ENCODE measurements around the gene FSD1.

FSD1 gene

GRCh38 chr19:4359627-4360000, 55.2 kb downstream of the FSD1 start:
- H4K20me1 ChIP-seq (ENCODE audit: insufficient read depth, low read length) = no peaks in the 10 kb centered on the region; the same call in 1 of the 2 replicates
- H3K9ac ChIP-seq (ENCODE audit: low read length) = no peak overlapping the region
- H3K27ac ChIP-seq (ENCODE audit: low read length) = no peak overlapping the region
- no peak overlapping the region for H2AFZ ChIP-seq (ENCODE audit: low read depth, low read length)
- no peaks in the 10 kb centered on the region for H3K4me1 ChIP-seq (ENCODE audit: low read length)
- H3K27me3 ChIP-seq (ENCODE audit: low read depth, low read length) = no peaks in the 10 kb centered on the region
- no peak overlapping the region for H3K4me3 ChIP-seq (ENCODE audit: low read length)
- peaks cover 47% of the 10 kb centered on the region for H3K36me3 ChIP-seq (replicated peaks; ENCODE audit: low read depth, low read length)
- H3K9me3 ChIP-seq (ENCODE audit: insufficient read depth, low read length) = no peaks in the 10 kb centered on the region
- no peaks in the 10 kb centered on the region for H3K79me2 ChIP-seq (ENCODE audit: low read length)
- H3K4me2 ChIP-seq (ENCODE audit: low read length) = no peak overlapping the region
- TF ChIP-seq CTCF (IDR thresholded peaks at IDR 0.05; ENCODE audit: low read depth, low read length) (no peak), EZH2phosphoT487 (IDR thresholded peaks at IDR 0.05; ENCODE audit: low read depth) (no peak)

- H3K27me3 ChIP-seq (ENCODE audit: low read depth, low read length) = no peaks in the 10 kb centered on the region
- TF ChIP-seq EZH2phosphoT487 (IDR thresholded peaks at IDR 0.05; ENCODE audit: low read depth) = no peak
- TF ChIP-seq CTCF (IDR thresholded peaks at IDR 0.05; ENCODE audit: low read depth, low read length) = no peak
- H3K4me3 ChIP-seq (ENCODE audit: low read length) = no peak overlapping the region
- H3K36me3 ChIP-seq (replicated peaks; ENCODE audit: low read depth, low read length) = peaks cover 47% of the 10 kb centered on the region
- no peak overlapping the region for H3K27ac ChIP-seq (ENCODE audit: low read length)
- H3K79me2 ChIP-seq (ENCODE audit: low read length) = no peaks in the 10 kb centered on the region
- no peak overlapping the region for H3K4me2 ChIP-seq (ENCODE audit: low read length)
- no peaks in the 10 kb centered on the region; the same call in 1 of the 2 replicates for H4K20me1 ChIP-seq (ENCODE audit: insufficient read depth, low read length)
- no peaks in the 10 kb centered on the region for H3K4me1 ChIP-seq (ENCODE audit: low read length)
- no peaks in the 10 kb centered on the region for H3K9me3 ChIP-seq (ENCODE audit: insufficient read depth, low read length)
- no peak overlapping the region for H2AFZ ChIP-seq (ENCODE audit: low read depth, low read length)
- no peak overlapping the region for H3K9ac ChIP-seq (ENCODE audit: low read length)
These were observed 55.7 kb downstream of the FSD1 start for GRCh38 chr19:4360081-4360569.

GRCh38 chr19:4360641-4361151, 56.3 kb downstream of the FSD1 start:
- Histone ChIP-seq H3K4me2 (ENCODE audit: low read length) (no peak overlapping the region), H3K4me1 (ENCODE audit: low read length) (no peaks in the 10 kb centered on the region), H3K4me3 (ENCODE audit: low read length) (no peak overlapping the region), H4K20me1 (ENCODE audit: insufficient read depth, low read length) (no peaks in the 10 kb centered on the region; the same call in 1 of the 2 replicates), H2AFZ (ENCODE audit: low read depth, low read length) (no peak overlapping the region), H3K27ac (ENCODE audit: low read length) (no peak overlapping the region), H3K9me3 (ENCODE audit: insufficient read depth, low read length) (no peaks in the 10 kb centered on the region), H3K36me3 (replicated peaks; ENCODE audit: low read depth, low read length) (peaks cover 47% of the 10 kb centered on the region), H3K79me2 (ENCODE audit: low read length) (no peaks in the 10 kb centered on the region), H3K9ac (ENCODE audit: low read length) (no peak overlapping the region), H3K27me3 (ENCODE audit: low read depth, low read length) (no peaks in the 10 kb centered on the region)
- TF ChIP-seq CTCF (IDR thresholded peaks at IDR 0.05; ENCODE audit: low read depth, low read length) (no peak), EZH2phosphoT487 (IDR thresholded peaks at IDR 0.05; ENCODE audit: low read depth) (no peak)

- Histone ChIP-seq H3K4me2 (ENCODE audit: low read length) (no peak overlapping the region), H3K27ac (ENCODE audit: low read length) (no peak overlapping the region), H3K9me3 (ENCODE audit: insufficient read depth, low read length) (no peaks in the 10 kb centered on the region), H4K20me1 (ENCODE audit: insufficient read depth, low read length) (no peaks in the 10 kb centered on the region; the same call in 1 of the 2 replicates), H2AFZ (ENCODE audit: low read depth, low read length) (no peak overlapping the region), H3K36me3 (replicated peaks; ENCODE audit: low read depth, low read length) (peaks cover 51% of the 10 kb centered on the region), H3K9ac (ENCODE audit: low read length) (no peak overlapping the region), H3K4me3 (ENCODE audit: low read length) (no peak overlapping the region), H3K27me3 (ENCODE audit: low read depth, low read length) (no peaks in the 10 kb centered on the region), H3K4me1 (ENCODE audit: low read length) (no peaks in the 10 kb centered on the region), H3K79me2 (ENCODE audit: low read length) (no peaks in the 10 kb centered on the region)
- TF ChIP-seq CTCF (IDR thresholded peaks at IDR 0.05; ENCODE audit: low read depth, low read length) = no peak
- TF ChIP-seq EZH2phosphoT487 (IDR thresholded peaks at IDR 0.05; ENCODE audit: low read depth) = no peak
These were observed 57.0 kb downstream of the FSD1 start for GRCh38 chr19:4361152-4362046.

All from OCI-LY3 (cell line).